H1 (cell line): ENCODE data around the gene DMAC2. TPM values are rescaled to one million over a fixed set of nuclear protein-coding genes. Genes with fewer than 3 reads are reported as not detected.

Experiments used
- CTCF ChIA-PET: fragments of 300-600 bp; sonication (Branson Sonifier 250); formaldehyde crosslinking; loops from one replicate; lab custom pipeline; 2021; ENCODE audit not compliant: partially characterized antibody; lab: Charles Lee
- POLR2A ChIA-PET: fragments of 300-600 bp; sonication (Branson Sonifier 250); formaldehyde crosslinking; loops from one replicate; lab custom pipeline; 2021; ENCODE audit warnings: inconsistent platforms; ENCODE audit not compliant: partially characterized antibody; lab: Charles Lee
- DNase-seq, 2 experiments: peaks; one replicate each; pipeline versions ENCODE4 v3.0.0 to v3.0.0-alpha.2; 2010 to 2022; ENCODE audit warnings: low spot score in 2 of 2, low read depth in 1 of 2, mixed read lengths in 1 of 2
- FAIRE-seq: peaks from 2 replicates; lab custom pipeline; 2011; peaks lifted over from hg19 to GRCh38; lab: Jason Lieb, UNC
- H2AFZ ChIP-seq: 2 replicates; pipeline ENCODE4 v1.8.1; 2012; ENCODE audit warnings: low read length, inconsistent platforms
- H2AK5ac ChIP-seq: 2 replicates; pipeline ENCODE4 v1.6.1; 2013; ENCODE audit warnings: low read depth, low read length
- H2BK120ac ChIP-seq: replicated peaks from 2 replicates; pipeline ENCODE3; 2013; ENCODE audit warnings: low read depth, low read length, inconsistent platforms
- H2BK12ac ChIP-seq: 2 replicates; pipeline ENCODE4 v1.6.1; 2013; ENCODE audit warnings: low read depth, low read length
- H2BK15ac ChIP-seq: 2 replicates; pipeline ENCODE4 v1.6.1; 2013; ENCODE audit warnings: low read length
- H2BK20ac ChIP-seq: 2 replicates; pipeline ENCODE4 v1.6.1; 2013; ENCODE audit warnings: low read length
- H2BK5ac ChIP-seq: 2 replicates; pipeline ENCODE4 v1.6.1; 2013; ENCODE audit warnings: low read depth, low read length
- H3K14ac ChIP-seq: 2 replicates; pipeline ENCODE4 v1.6.1; 2013; ENCODE audit warnings: inconsistent platforms; ENCODE audit not compliant: insufficient read length
- H3K18ac ChIP-seq: 2 replicates; pipeline ENCODE4 v1.6.1; 2013; ENCODE audit warnings: low read length; ENCODE audit errors: extremely low read depth
- H3K23ac ChIP-seq: 2 replicates; pipeline ENCODE4 v1.6.1; 2013; ENCODE audit warnings: inconsistent platforms; ENCODE audit not compliant: insufficient read length
- H3K23me2 ChIP-seq: 2 replicates; pipeline ENCODE4 v1.6.1; 2013; ENCODE audit warnings: low read depth, low read length
- H3K27ac ChIP-seq: 2 replicates; pipeline ENCODE4 v1.6.1; 2011; ENCODE audit warnings: low read depth, low read length, inconsistent platforms
- H3K27me3 ChIP-seq, 4 experiments: replicated peaks in 1 of 4; 1 replicate in 1 of 4; 2 replicates in 3 of 4; pipeline versions ENCODE4 v1.6.1 to v1.8.1; 2011 to 2013; ENCODE audit warnings: low read length in 3 of 4, mild to moderate bottlenecking in 3 of 4, inconsistent platforms in 2 of 4, mixed read lengths in 2 of 4, moderate library complexity in 1 of 4; ENCODE audit not compliant: control insufficient read depth in 3 of 4, insufficient read depth in 3 of 4; ENCODE audit errors: extremely low read depth in 1 of 4
- H3K36me3 ChIP-seq, 4 experiments: 2 replicates each; pipeline versions ENCODE4 v1.6.1 to v1.8.1; 2011 to 2013; ENCODE audit warnings: mild to moderate bottlenecking in 4 of 4, low read length in 3 of 4, moderate library complexity in 2 of 4, control low read depth in 1 of 4, inconsistent platforms in 1 of 4; ENCODE audit not compliant: insufficient read depth in 4 of 4, control insufficient read depth in 2 of 4
- H3K4ac ChIP-seq: replicated peaks from 2 replicates; pipeline ENCODE3; 2013; ENCODE audit warnings: low read length, low read depth, mixed read lengths, inconsistent platforms; ENCODE audit not compliant: insufficient read length
- H3K4me1 ChIP-seq, 4 experiments: replicated peaks in 1 of 4; 1 replicate in 1 of 4; 2 replicates in 3 of 4; pipeline versions ENCODE4 v1.6.1 to v1.8.1; 2011 to 2013; ENCODE audit warnings: low read length in 3 of 4, inconsistent platforms in 2 of 4, mixed read lengths in 1 of 4; ENCODE audit not compliant: insufficient read depth in 4 of 4, control insufficient read depth in 3 of 4
- H3K4me2 ChIP-seq, 2 experiments: 2 replicates each; pipeline versions ENCODE4 v1.6.1 to v1.8.1; 2011 to 2013; ENCODE audit warnings: low read depth in 2 of 2, low read length in 2 of 2, control low read depth in 1 of 2, inconsistent platforms in 1 of 2, mild to moderate bottlenecking in 1 of 2; ENCODE audit not compliant: insufficient read depth in 1 of 2
- H3K4me3 ChIP-seq, 4 experiments: fragments of 200-600, 300-600 bp in 1 of 4; sonication (generic), shearing (Covaris generic), sonication (Bioruptor Twin) in 1 of 4; 2 replicates each; pipeline versions ENCODE4 v1.5.1 to v1.8.1; 2011 to 2016; ENCODE audit warnings: low read length in 4 of 4, low read depth in 3 of 4, control low read depth in 2 of 4, inconsistent platforms in 2 of 4, mild to moderate bottlenecking in 2 of 4, mixed read lengths in 1 of 4, moderate library complexity in 1 of 4; ENCODE audit not compliant: insufficient read depth in 2 of 4; ENCODE audit errors: extremely low read depth in 1 of 4
- H3K56ac ChIP-seq: replicated peaks from 2 replicates; pipeline ENCODE3; 2013; ENCODE audit warnings: low read depth, mild to moderate bottlenecking, mixed read lengths, low read length, inconsistent platforms; ENCODE audit not compliant: insufficient read length
- H3K79me1 ChIP-seq: 2 replicates; pipeline ENCODE4 v1.6.1; 2013; ENCODE audit warnings: low read depth, low read length, control low read depth
- H3K79me2 ChIP-seq, 2 experiments: 2 replicates each; pipeline versions ENCODE4 v1.6.1 to v1.8.1; 2012 to 2013; ENCODE audit warnings: low read length in 2 of 2, mild to moderate bottlenecking in 2 of 2, inconsistent platforms in 1 of 2; ENCODE audit not compliant: insufficient read depth in 2 of 2, control insufficient read depth in 1 of 2
- H3K9ac ChIP-seq, 4 experiments: replicated peaks in 1 of 4; 1 replicate in 1 of 4; 2 replicates in 3 of 4; pipeline versions ENCODE4 v1.6.1 to v1.8.1; 2011 to 2013; ENCODE audit warnings: low read depth in 3 of 4, low read length in 3 of 4, control low read depth in 2 of 4, mild to moderate bottlenecking in 2 of 4, moderate library complexity in 2 of 4, inconsistent platforms in 1 of 4; ENCODE audit errors: extremely low read depth in 1 of 4
- H3K9me3 ChIP-seq, 2 experiments: 2 replicates each; pipeline versions ENCODE4 v1.6.1 to v1.8.1; 2012 to 2013; ENCODE audit warnings: mild to moderate bottlenecking in 2 of 2, moderate library complexity in 2 of 2, control low read depth in 1 of 2, inconsistent platforms in 1 of 2, low read depth in 1 of 2, low read length in 1 of 2, mixed read lengths in 1 of 2; ENCODE audit not compliant: insufficient read depth in 2 of 2
- H4K20me1 ChIP-seq, 2 experiments: replicated peaks in 1 of 2; 2 replicates each; pipeline versions ENCODE3 to v1.8.1; 2011 to 2013; ENCODE audit warnings: inconsistent platforms in 2 of 2, low read length in 2 of 2, mild to moderate bottlenecking in 1 of 2; ENCODE audit not compliant: insufficient read depth in 2 of 2, control insufficient read depth in 1 of 2
- H4K5ac ChIP-seq: 2 replicates; pipeline ENCODE4 v1.6.1; 2013; ENCODE audit warnings: low read length, low read depth, mixed read lengths, inconsistent platforms; ENCODE audit not compliant: insufficient read length
- H4K8ac ChIP-seq: 2 replicates; pipeline ENCODE4 v1.8.0; 2013; ENCODE audit warnings: mild to moderate bottlenecking, moderate library complexity, low read length, inconsistent platforms; ENCODE audit not compliant: insufficient read depth; ENCODE audit errors: extremely low read depth
- H4K91ac ChIP-seq: replicated peaks from 2 replicates; pipeline ENCODE3; 2013; ENCODE audit warnings: low read length, mixed read lengths, inconsistent platforms; ENCODE audit not compliant: insufficient read length
- CBX5 ChIP-seq: fragments of 300-800, 300-1000 bp; sonication (generic); IDR thresholded peaks from 2 replicates; pipeline ENCODE4 v1.7.1; 2016; ENCODE audit warnings: antibody characterized with exemption, low read length, low read depth
- JUN ChIP-seq: IDR thresholded peaks from 2 replicates; pipeline ENCODE4 v1.6.1; 2011; ENCODE audit warnings: low read depth, mild to moderate bottlenecking, improper control_type of control experiment, low read length
- MAFK ChIP-seq: IDR thresholded peaks from 2 replicates; pipeline ENCODE4 v1.6.1; 2012; ENCODE audit warnings: low read depth, mild to moderate bottlenecking, improper control_type of control experiment, low read length
- POLR2A ChIP-seq, 2 experiments: IDR thresholded peaks; 1 replicate in 1 of 2; 2 replicates in 1 of 2; pipeline ENCODE4 v1.6.1; 2011; ENCODE audit warnings: low read depth in 2 of 2, low read length in 2 of 2, mild to moderate bottlenecking in 2 of 2; ENCODE audit errors: control extremely low read depth in 1 of 2
- SP1 ChIP-seq: IDR thresholded peaks from 2 replicates; pipeline ENCODE4 v1.6.1; 2011; ENCODE audit warnings: low read depth, low read length
- ZNF274 ChIP-seq: IDR thresholded peaks from 2 replicates; pipeline ENCODE4 v1.7.0; 2012; ENCODE audit warnings: low read length, borderline replicate concordance; ENCODE audit errors: extremely low read depth
- WGBS, 2 experiments: shearing (Covaris generic) in 1 of 2; methylation state at CpG; one replicate each; pipeline versions ENCODE4 v1.1.6 to v1.1.7; 2013 to 2015; ENCODE audit warnings: low lambda C conversion rate in 2 of 2, mixed read lengths in 2 of 2, inconsistent platforms in 1 of 2, low coverage in 1 of 2, missing lambda C conversion rate in 1 of 2; ENCODE audit not compliant: insufficient replicate concordance in 2 of 2, insufficient coverage in 1 of 2, insufficient read length in 1 of 2; ENCODE audit errors: extremely low coverage in 1 of 2, missing lambda C conversion rate in 1 of 2; 5-methylcytosine and 5-hydroxymethylcytosine counted together
- polyA plus RNA-seq, 7 experiments: library from polyadenylated mRNA; depleted of rRNA in 3 of 7; stranded (reverse) in 5 of 7; unstranded in 2 of 7; fragments of >200 nt in 5 of 7; fragments of 200-250 nt in 2 of 7; gene quantifications; 1 replicate in 5 of 7; 2 replicates in 1 of 7; 4 replicates in 1 of 7; pipeline versions ENCODE4 v1.2.1 to v1.2.3, GENCODE V29; 2011 to 2013; ENCODE audit warnings: missing spikeins in 2 of 7, mixed read lengths in 2 of 7
- total RNA-seq: library from RNA; stranded (reverse); fragmentation: NEBNext Ultra II Directional; extraction: Animal tissue kit (Norgen Biotek cat#: 25700); gene quantifications from 2 replicates; pipeline ENCODE4 v1.2.1, GENCODE V29; 2021

The DMAC2 gene
- total and polyA plus RNA-seq, 2 of the 8 experiments (the other 6 are each of a cell fraction or from before 2014, with no cell fraction given): 86.8 to 170 TPM

DNA sequence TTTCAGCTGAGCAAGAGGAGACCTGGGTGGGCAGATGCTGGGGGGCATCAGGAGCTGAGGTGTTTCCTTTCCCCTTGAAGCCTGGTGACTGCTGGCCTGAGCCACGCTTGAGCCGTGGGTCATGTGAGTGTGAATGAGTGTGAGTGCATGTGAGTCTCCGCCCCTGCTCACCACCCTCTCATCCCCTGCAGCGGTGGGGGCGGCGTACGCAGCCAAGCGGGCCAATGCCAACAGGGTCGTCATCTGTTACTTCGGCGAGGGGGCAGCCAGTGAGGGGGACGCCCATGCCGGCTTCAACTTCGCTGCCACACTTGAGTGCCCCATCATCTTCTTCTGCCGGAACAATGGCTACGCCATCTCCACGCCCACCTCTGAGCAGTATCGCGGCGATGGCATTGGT lies 17.7 kb downstream of the DMAC2 start:
- H3K4me3 ChIP-seq: no peak overlapping the region
- peaks cover 0 to 7% (median 0%) of the 10 kb centered on the region in 4 experiments; a peak in 2 of 7 replicates for H3K4me1 ChIP-seq
- no peak overlapping the region for H3K4ac ChIP-seq
- no peak overlapping the region for H2BK120ac ChIP-seq
- CTCF ChIA-PET: no interaction called here
- H4K5ac ChIP-seq: no peak overlapping the region
- no peak for FAIRE-seq
- H3K23ac ChIP-seq: no peak overlapping the region
- H2AK5ac ChIP-seq: no peak overlapping the region
- no peak overlapping the region for H2BK12ac ChIP-seq
- no peaks in the 10 kb centered on the region for H4K20me1 ChIP-seq
- no peak overlapping the region for H3K4me2 ChIP-seq
- TF ChIP-seq JUN (no peak), MAFK (no peak), POLR2A (IDR thresholded peaks at IDR 0.05; ENCODE audit: control extremely low read depth in 1 of 2, low read depth in 2 of 2, low read length in 2 of 2) (no peak), SP1 (no peak), CBX5 (no peak), ZNF274 (no peak)
- H3K23me2 ChIP-seq: peaks cover 2% of the 10 kb centered on the region; the same call in 1 of the 2 replicates
- H4K91ac ChIP-seq: no peak overlapping the region
- no peak overlapping the region for H2AFZ ChIP-seq
- H3K36me3 ChIP-seq: peaks cover 0 to 10% (median 2%) of the 10 kb centered on the region in 4 experiments; a peak in 6 of 8 replicates
- no peak for DNase-seq
- H3K9ac ChIP-seq: no peak overlapping the region; a peak in 1 of 7 replicates
- H3K9me3 ChIP-seq: no peaks in the 10 kb centered on the region
- no peak overlapping the region for H3K27ac ChIP-seq
- no peak overlapping the region for H4K8ac ChIP-seq
- no peaks in the 10 kb centered on the region for H3K27me3 ChIP-seq
- no peak overlapping the region for H2BK20ac ChIP-seq
- POLR2A ChIA-PET: no interaction called here
- no peak overlapping the region for H3K56ac ChIP-seq
- H3K18ac ChIP-seq: no peak overlapping the region
- no peaks in the 10 kb centered on the region for H3K79me2 ChIP-seq
- no peak overlapping the region for H3K14ac ChIP-seq
- no peak overlapping the region for H2BK5ac ChIP-seq
- H2BK15ac ChIP-seq: no peak overlapping the region
- no peaks in the 10 kb centered on the region for H3K79me1 ChIP-seq
- 90% methylated on average over 18 of the region's 20 CpGs; no CpG with 5 or more reads in 1 of the 2 experiments for WGBS, 2 experiments
